Keratinocyte (primary cell): ENCODE data around the gene PCIF1.

ENCODE experiments used
- EZH2 ChIP-seq: IDR thresholded peaks from one replicate; pipeline ENCODE4 v1.6.1; 2012; ENCODE audit warnings: inconsistent platforms, mild to moderate bottlenecking, low read length, moderate library complexity
- TF ChIP-seq, protein P1 (sequence below), 3 experiments: IDR thresholded peaks in 1 of 3; conservative IDR thresholded peaks in 1 of 3; optimal IDR thresholded peaks in 1 of 3; 2 replicates in 2 of 3; 3 replicates in 1 of 3; pipeline versions ENCODE3 to v1.5.1; 2011; ENCODE audit warnings: low read length in 3 of 3, mild to moderate bottlenecking in 3 of 3, moderate library complexity in 2 of 3, control low read depth in 1 of 3, inconsistent platforms in 1 of 3; ENCODE audit not compliant: insufficient read depth in 2 of 3; ENCODE audit errors: extremely low read depth in 1 of 3

DNA sequence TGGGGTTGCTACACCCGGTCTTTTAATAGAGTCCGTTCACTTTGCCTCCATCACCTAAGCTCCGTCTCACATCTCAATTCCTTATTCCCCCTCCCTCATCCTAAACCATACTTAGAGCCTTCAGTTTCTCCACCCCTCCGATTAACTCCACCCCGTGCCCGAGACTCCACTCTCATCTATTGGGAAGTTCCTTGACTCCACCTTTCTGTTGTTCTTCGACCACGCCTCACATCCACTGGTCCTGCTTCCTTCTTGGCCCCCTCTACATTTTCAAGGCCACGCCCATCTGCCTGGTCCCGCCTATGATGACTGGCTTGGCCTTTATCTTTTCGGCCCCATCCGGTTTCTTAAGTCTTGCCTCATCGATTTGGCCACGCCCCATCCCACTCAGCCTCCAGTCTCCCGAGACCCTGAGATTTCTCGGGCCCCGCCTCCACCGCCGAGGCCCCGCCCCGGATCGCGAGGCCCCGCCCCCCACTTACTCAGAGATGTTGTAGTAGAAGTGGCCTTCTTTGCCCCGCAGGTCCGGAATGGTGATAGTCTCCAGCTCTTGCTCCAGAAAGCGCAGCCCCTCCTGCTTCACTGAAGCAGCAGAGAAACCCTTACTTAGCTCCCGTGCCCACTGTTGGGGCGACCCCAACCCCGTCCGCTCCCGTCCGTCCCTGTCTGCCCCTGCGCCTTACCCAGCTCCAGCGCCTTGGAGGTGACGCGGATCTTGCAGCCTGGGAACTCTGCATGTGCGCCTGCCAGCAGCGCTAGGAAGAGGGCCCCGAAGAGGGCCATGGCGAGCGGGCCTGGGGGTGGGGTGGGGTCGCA is 23.6 kb upstream of the PCIF1 start:
- TF ChIP-seq, protein P1, sequence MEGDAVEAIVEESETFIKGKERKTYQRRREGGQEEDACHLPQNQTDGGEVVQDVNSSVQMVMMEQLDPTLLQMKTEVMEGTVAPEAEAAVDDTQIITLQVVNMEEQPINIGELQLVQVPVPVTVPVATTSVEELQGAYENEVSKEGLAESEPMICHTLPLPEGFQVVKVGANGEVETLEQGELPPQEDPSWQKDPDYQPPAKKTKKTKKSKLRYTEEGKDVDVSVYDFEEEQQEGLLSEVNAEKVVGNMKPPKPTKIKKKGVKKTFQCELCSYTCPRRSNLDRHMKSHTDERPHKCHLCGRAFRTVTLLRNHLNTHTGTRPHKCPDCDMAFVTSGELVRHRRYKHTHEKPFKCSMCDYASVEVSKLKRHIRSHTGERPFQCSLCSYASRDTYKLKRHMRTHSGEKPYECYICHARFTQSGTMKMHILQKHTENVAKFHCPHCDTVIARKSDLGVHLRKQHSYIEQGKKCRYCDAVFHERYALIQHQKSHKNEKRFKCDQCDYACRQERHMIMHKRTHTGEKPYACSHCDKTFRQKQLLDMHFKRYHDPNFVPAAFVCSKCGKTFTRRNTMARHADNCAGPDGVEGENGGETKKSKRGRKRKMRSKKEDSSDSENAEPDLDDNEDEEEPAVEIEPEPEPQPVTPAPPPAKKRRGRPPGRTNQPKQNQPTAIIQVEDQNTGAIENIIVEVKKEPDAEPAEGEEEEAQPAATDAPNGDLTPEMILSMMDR (optimal IDR thresholded peaks at IDR 0.05 in 1 of 3, IDR thresholded peaks at IDR 0.05 in 1 of 3, conservative IDR thresholded peaks at IDR 0.05 in 1 of 3; ENCODE audit: extremely low read depth in 1 of 3, insufficient read depth in 2 of 3, low read length in 3 of 3) = no peak
- no peak for TF ChIP-seq EZH2
